Lung (tissue), 12 donors: ENCODE data around the gene ALX3. TPM values are rescaled to one million over a fixed set of nuclear protein-coding genes. Genes with fewer than 3 reads are reported as not detected.

Experiments
- ATAC-seq: fragments of 200-7000 bp; cut with Tn5 transposase; one replicate; pipeline ENCODE4 v1.9.1; 2020; ENCODE audit warnings: moderate number of reproducible peaks; ENCODE audit not compliant: insufficient read depth, low FRiP score
- DNase-seq, 3 donors: peaks; one replicate each; pipeline ENCODE4 v3.0.0-alpha.2; 2013 to 2017
- H3K27ac ChIP-seq, 2 donors: one replicate each; pipeline ENCODE4 v1.5.1; 2013; ENCODE audit warnings: mild to moderate bottlenecking in 2 of 2, moderate library complexity in 2 of 2, control low read depth in 1 of 2, inconsistent platforms in 1 of 2, low read depth in 1 of 2, low read length in 1 of 2
- H3K27me3 ChIP-seq, 3 donors: one replicate each; pipeline ENCODE4 v1.5.1; 2013; ENCODE audit warnings: low read length in 2 of 3; ENCODE audit not compliant: control insufficient read depth in 3 of 3, insufficient read depth in 3 of 3
- H3K36me3 ChIP-seq, 4 donors: one replicate each; pipeline ENCODE4 v1.5.1; 2013; ENCODE audit warnings: low read length in 4 of 4, mild to moderate bottlenecking in 1 of 4, moderate library complexity in 1 of 4; ENCODE audit not compliant: control insufficient read depth in 4 of 4, insufficient read depth in 4 of 4
- H3K4me1 ChIP-seq, 5 donors: one replicate each; pipeline ENCODE4 v1.5.1; 2013; ENCODE audit warnings: low read length in 5 of 5, mild to moderate bottlenecking in 2 of 5, moderate library complexity in 1 of 5; ENCODE audit not compliant: control insufficient read depth in 5 of 5, insufficient read depth in 5 of 5
- H3K4me3 ChIP-seq: one replicate; pipeline ENCODE4 v1.5.1; 2013; ENCODE audit warnings: mild to moderate bottlenecking, control low read depth, moderate library complexity
- H3K9ac ChIP-seq, 2 donors: one replicate each; pipeline ENCODE4 v1.5.1; 2013; ENCODE audit warnings: low read length in 2 of 2, control low read depth in 1 of 2; ENCODE audit not compliant: insufficient read depth in 1 of 2
- H3K9me3 ChIP-seq, 4 donors: one replicate each; pipeline ENCODE4 v1.5.1; 2013; ENCODE audit warnings: low read length in 3 of 4, mild to moderate bottlenecking in 1 of 4, moderate library complexity in 1 of 4; ENCODE audit not compliant: control insufficient read depth in 4 of 4, insufficient read depth in 3 of 4
- WGBS, 2 donors: extraction: QIAGEN DNeasy Blood & Tissue Kit; methylation state at CpG; one replicate each; pipeline ENCODE4 v1.1.7; 2013; 5-methylcytosine and 5-hydroxymethylcytosine counted together
- polyA plus RNA-seq, 2 donors: library from polyadenylated mRNA; stranded (reverse); fragments of 200-250 nt; gene quantifications; one replicate each; pipeline ENCODE4 v1.2.1, GENCODE V29; 2013
- total RNA-seq, 2 donors: library from RNA; depleted of rRNA in 1 of 2; stranded (reverse); fragments of >200 nt in 1 of 2; gene quantifications; one replicate each; pipeline ENCODE4 v1.2.1, GENCODE V29; 2014 to 2021
- TF ChIP-seq, protein P1 (sequence below): IDR thresholded peaks from 2 replicates; pipeline ENCODE4 v1.5.1; 2012; ENCODE audit warnings: mild to moderate bottlenecking; ENCODE audit errors: control extremely low read depth, extremely low read depth
- donor health status: control.
- donor health status: control.
- donor health status: Bipolar disorder and iron deficiency.
- donor health status: healthy.
- donor health status: DM: yes; HTN: yes; CAD: no.

The ALX3 gene
- total and polyA plus RNA-seq, 4 donors: 0.13 to 0.16 TPM; not detected in 2

DNA sequence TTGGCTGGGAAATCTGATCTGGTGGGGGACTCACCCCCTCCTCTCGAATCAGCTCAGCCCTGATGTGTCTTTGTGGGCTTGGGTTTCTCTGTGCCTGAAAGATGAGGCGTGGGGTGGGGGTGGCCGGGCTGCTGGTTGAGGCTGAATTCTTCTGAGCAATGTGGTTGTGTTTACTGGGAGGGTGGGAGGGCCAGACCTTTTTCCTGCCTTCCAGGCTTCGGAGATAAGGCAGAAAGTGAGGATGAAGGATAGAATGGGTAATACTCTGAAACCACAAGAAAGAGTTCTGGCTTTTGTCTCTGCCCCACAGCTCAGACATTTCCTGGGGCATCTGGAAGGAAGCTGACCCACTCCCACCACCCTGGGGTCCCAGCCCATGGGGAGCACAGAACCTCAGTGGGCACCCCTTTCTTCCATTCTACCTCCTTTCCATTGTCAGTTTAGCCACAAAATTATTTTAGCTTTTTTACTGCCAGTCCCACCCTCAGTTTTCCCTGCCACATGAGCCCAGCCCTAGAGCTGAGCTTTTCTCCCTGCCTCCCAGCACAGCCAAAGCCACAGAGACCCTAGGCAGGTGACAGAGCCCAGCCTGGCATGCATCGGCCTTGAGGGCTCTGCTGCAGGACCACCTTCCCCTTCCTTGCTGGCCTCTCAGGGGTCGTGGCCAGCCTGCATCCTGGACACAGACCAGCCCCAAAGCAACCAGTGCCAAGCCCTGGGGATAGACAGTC is 11.2 kb downstream of the ALX3 start:
- no peak for ATAC-seq
- Histone ChIP-seq H3K9me3 (peaks cover 0 to 2% (median 0%) of the 10 kb centered on the region in 4 donors), H3K36me3 (peaks cover 19 to 46% (median 21%) of the 10 kb centered on the region in 4 donors), H3K27me3 (no peaks in the 10 kb centered on the region), H3K9ac (no peak overlapping the region), H3K4me3 (no peak overlapping the region), H3K27ac (no peak overlapping the region), H3K4me1 (peaks cover 0 to 3% (median 0%) of the 10 kb centered on the region in 5 donors)
- TF ChIP-seq, protein P1, sequence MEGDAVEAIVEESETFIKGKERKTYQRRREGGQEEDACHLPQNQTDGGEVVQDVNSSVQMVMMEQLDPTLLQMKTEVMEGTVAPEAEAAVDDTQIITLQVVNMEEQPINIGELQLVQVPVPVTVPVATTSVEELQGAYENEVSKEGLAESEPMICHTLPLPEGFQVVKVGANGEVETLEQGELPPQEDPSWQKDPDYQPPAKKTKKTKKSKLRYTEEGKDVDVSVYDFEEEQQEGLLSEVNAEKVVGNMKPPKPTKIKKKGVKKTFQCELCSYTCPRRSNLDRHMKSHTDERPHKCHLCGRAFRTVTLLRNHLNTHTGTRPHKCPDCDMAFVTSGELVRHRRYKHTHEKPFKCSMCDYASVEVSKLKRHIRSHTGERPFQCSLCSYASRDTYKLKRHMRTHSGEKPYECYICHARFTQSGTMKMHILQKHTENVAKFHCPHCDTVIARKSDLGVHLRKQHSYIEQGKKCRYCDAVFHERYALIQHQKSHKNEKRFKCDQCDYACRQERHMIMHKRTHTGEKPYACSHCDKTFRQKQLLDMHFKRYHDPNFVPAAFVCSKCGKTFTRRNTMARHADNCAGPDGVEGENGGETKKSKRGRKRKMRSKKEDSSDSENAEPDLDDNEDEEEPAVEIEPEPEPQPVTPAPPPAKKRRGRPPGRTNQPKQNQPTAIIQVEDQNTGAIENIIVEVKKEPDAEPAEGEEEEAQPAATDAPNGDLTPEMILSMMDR: no peak
- DNase-seq: no peak
- 79 to 87% methylated on average over 6 of the region's 6 CpGs for WGBS, 2 donors

DNA sequence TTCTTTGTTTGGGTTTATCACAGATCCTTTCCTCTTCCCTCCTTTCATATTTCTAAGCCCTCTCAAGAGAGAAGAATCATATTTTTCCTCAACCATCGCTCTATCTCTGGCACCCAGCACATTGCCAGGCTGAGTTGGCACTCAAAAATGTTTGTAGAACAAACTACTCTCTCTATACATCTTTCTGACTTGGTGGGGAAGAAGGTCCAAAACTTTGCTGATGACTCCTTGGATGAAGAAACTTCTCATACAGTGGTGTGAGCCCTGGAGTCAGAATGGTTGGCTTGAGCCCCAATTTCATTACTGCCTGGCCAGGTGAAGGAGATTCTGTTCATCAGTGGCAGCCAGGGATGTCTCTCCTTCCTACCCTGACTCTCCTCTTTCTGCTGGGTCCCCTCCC is 11.9 kb downstream of the ALX3 start:
- Histone ChIP-seq H3K36me3 (peaks cover 24 to 52% (median 27%) of the 10 kb centered on the region in 4 donors), H3K9ac (no peak overlapping the region), H3K4me3 (no peak overlapping the region), H3K4me1 (peaks cover 0 to 3% (median 0%) of the 10 kb centered on the region in 5 donors), H3K27me3 (no peaks in the 10 kb centered on the region), H3K27ac (no peak overlapping the region), H3K9me3 (peaks cover 0 to 2% (median 0%) of the 10 kb centered on the region in 4 donors)
- 85 to 96% methylated on average over 1 of the region's 1 CpG for WGBS, 2 donors
- TF ChIP-seq, protein P1: no peak
- no peak for DNase-seq
- ATAC-seq: no peak

DNA sequence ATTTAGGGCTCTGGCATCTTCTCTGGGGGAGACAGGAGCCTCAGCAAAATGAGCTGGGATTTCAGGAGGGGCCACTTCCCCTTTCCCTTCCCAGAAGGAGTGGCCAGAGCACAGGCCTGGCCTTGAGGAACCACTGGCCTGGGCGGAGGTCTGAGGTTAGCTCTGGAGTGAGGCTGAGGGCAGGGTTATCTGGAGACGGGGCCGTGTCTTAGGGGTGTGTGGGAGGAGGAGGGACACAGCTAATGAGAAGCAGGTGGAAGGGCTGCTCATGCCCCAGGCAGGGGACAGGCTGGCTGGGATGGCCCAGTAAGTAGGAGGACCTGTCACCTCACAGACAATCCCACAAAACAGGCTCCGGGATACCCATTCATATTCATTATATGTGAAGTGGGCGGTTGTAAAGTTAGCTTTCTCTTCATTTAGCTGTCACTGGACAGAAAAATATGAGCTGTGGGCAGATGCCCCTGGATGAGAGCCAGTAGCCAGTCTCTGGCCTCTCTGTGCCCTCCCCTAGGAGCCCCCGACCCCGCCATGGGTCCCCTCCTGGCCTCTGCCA is 12.4 kb downstream of the ALX3 start:
- DNase-seq (no peak), ATAC-seq (no peak)
- H3K27me3 ChIP-seq: no peaks in the 10 kb centered on the region
- peaks cover 0 to 3% (median 0%) of the 10 kb centered on the region in 5 donors for H3K4me1 ChIP-seq
- H3K36me3 ChIP-seq: peaks cover 27 to 58% (median 32%) of the 10 kb centered on the region in 4 donors
- TF ChIP-seq, protein P1: no peak
- 67 to 76% methylated on average over 7 of the region's 7 CpGs for WGBS, 2 donors
- H3K4me3 ChIP-seq: no peak overlapping the region
- peaks cover 0 to 2% (median 0%) of the 10 kb centered on the region in 4 donors for H3K9me3 ChIP-seq
- H3K9ac ChIP-seq: no peak overlapping the region
- H3K27ac ChIP-seq: no peak overlapping the region
